Liver (tissue), 9 donors: Measurements from ENCODE around the gene KMT2A. TPM values are rescaled to one million over a fixed set of nuclear protein-coding genes. Genes with fewer than 3 reads are reported as not detected.

Source experiments
- DNase-seq: peaks from one replicate; pipeline ENCODE4 v3.0.0-alpha.2; 2017; ENCODE audit warnings: low spot score
- H3K27ac ChIP-seq, 2 donors: one replicate each; pipeline ENCODE4 v1.7.0; 2013; ENCODE audit warnings: inconsistent platforms in 2 of 2, low read length in 2 of 2, control low read depth in 1 of 2, low read depth in 1 of 2, mild to moderate bottlenecking in 1 of 2
- H3K27me3 ChIP-seq, 4 donors: one replicate each; pipeline versions ENCODE4 v1.6.1 to v1.7.0; 2013; ENCODE audit warnings: low read length in 3 of 4, inconsistent platforms in 1 of 4, mild to moderate bottlenecking in 1 of 4, moderate library complexity in 1 of 4; ENCODE audit not compliant: control insufficient read depth in 4 of 4, insufficient read depth in 4 of 4
- H3K36me3 ChIP-seq, 4 donors: one replicate each; pipeline versions ENCODE4 v1.6.1 to v1.7.0; 2013; ENCODE audit warnings: low read length in 3 of 4, mild to moderate bottlenecking in 3 of 4, low read depth in 1 of 4, moderate library complexity in 1 of 4; ENCODE audit not compliant: control insufficient read depth in 4 of 4, insufficient read depth in 3 of 4
- H3K4me1 ChIP-seq, 4 donors: one replicate each; pipeline versions ENCODE4 v1.6.1 to v1.7.0; 2013; ENCODE audit warnings: low read length in 3 of 4, mild to moderate bottlenecking in 3 of 4, moderate library complexity in 1 of 4; ENCODE audit not compliant: control insufficient read depth in 4 of 4, insufficient read depth in 4 of 4
- H3K4me3 ChIP-seq, 3 donors: one replicate each; pipeline versions ENCODE4 v1.6.1 to v1.7.0; 2013; ENCODE audit warnings: low read length in 3 of 3, control low read depth in 1 of 3, low read depth in 1 of 3, mild to moderate bottlenecking in 1 of 3
- H3K9ac ChIP-seq, 2 donors: one replicate each; pipeline ENCODE4 v1.7.0; 2013; ENCODE audit warnings: low read length in 2 of 2, mild to moderate bottlenecking in 2 of 2, moderate library complexity in 2 of 2, control low read depth in 1 of 2, low read depth in 1 of 2
- H3K9me3 ChIP-seq, 4 donors: one replicate each; pipeline versions ENCODE4 v1.6.1 to v1.7.0; 2013; ENCODE audit warnings: low read length in 3 of 4; ENCODE audit not compliant: control insufficient read depth in 4 of 4
- CTCF ChIP-seq: fragments of 150-350 bp; IDR thresholded peaks from 2 replicates; pipeline ENCODE4 v1.5.1; 2017; ENCODE audit warnings: improper control_type of control experiment, low read depth, low read length; ENCODE audit not compliant: missing input control
- EGR1 ChIP-seq, 2 donors: IDR thresholded peaks; 2 replicates each; pipeline ENCODE4 v1.6.1; 2016 to 2018; ENCODE audit warnings: antibody characterized with exemption in 2 of 2, low read depth in 2 of 2
- FOXA2 ChIP-seq: IDR thresholded peaks from 2 replicates; pipeline ENCODE4 v1.6.1; 2016; ENCODE audit warnings: antibody characterized with exemption
- GABPA ChIP-seq, 2 donors: IDR thresholded peaks in 1 of 2; conservative IDR thresholded peaks in 1 of 2; 2 replicates each; pipeline ENCODE4 v1.6.1; 2016; ENCODE audit warnings: antibody characterized with exemption in 2 of 2, mild to moderate bottlenecking in 1 of 2, moderate library complexity in 1 of 2
- HNF4A ChIP-seq, 2 donors: conservative IDR thresholded peaks; 2 replicates each; pipeline ENCODE4 v1.6.1; 2016; ENCODE audit warnings: antibody characterized with exemption in 2 of 2, mild to moderate bottlenecking in 2 of 2
- HNF4G ChIP-seq: IDR thresholded peaks from 2 replicates; pipeline ENCODE4 v1.6.1; 2016; ENCODE audit warnings: antibody characterized with exemption
- JUND ChIP-seq, 2 donors: IDR thresholded peaks; 2 replicates each; pipeline ENCODE4 v1.6.1; 2016; ENCODE audit warnings: antibody characterized with exemption in 2 of 2
- MAX ChIP-seq: IDR thresholded peaks from 2 replicates; pipeline ENCODE4 v1.6.1; 2016; ENCODE audit warnings: antibody characterized with exemption
- NR2F2 ChIP-seq: IDR thresholded peaks from 2 replicates; pipeline ENCODE4 v1.6.1; 2016; ENCODE audit warnings: antibody characterized with exemption
- RAD21 ChIP-seq, 2 donors: IDR thresholded peaks; 2 replicates each; pipeline ENCODE4 v1.6.1; 2016; ENCODE audit warnings: antibody characterized with exemption in 2 of 2, mild to moderate bottlenecking in 2 of 2
- REST ChIP-seq: IDR thresholded peaks from 2 replicates; pipeline ENCODE4 v1.6.1; 2016; ENCODE audit warnings: antibody characterized with exemption, mild to moderate bottlenecking
- RXRA ChIP-seq, 2 donors: IDR thresholded peaks; 2 replicates each; pipeline ENCODE4 v1.6.1; 2017 to 2018; ENCODE audit warnings: antibody characterized with exemption in 2 of 2, mild to moderate bottlenecking in 1 of 2
- SP1 ChIP-seq: IDR thresholded peaks from 2 replicates; pipeline ENCODE4 v1.6.1; 2018; ENCODE audit warnings: antibody characterized with exemption, mild to moderate bottlenecking
- YY1 ChIP-seq: IDR thresholded peaks from 2 replicates; pipeline ENCODE4 v1.6.1; 2016; ENCODE audit warnings: antibody characterized with exemption, mild to moderate bottlenecking
- ZBTB33 ChIP-seq: IDR thresholded peaks from 2 replicates; pipeline ENCODE4 v1.6.1; 2016; ENCODE audit warnings: antibody characterized with exemption
- WGBS: extraction: QIAGEN DNeasy Blood & Tissue Kit; methylation state at CpG from one replicate; pipeline ENCODE4 v1.1.7; 2013; 5-methylcytosine and 5-hydroxymethylcytosine counted together
- polyA plus RNA-seq, 2 donors: library from polyadenylated mRNA; stranded (reverse) in 1 of 2; unstranded in 1 of 2; fragments of 200-250 nt in 1 of 2; fragments of >200 nt in 1 of 2; fragmentation: Nextera tagmentation in 1 of 2; extraction: Ambion mirVana in 1 of 2; gene quantifications; one replicate each; pipeline versions ENCODE4 v1.2.1 to v1.2.3, GENCODE V29; 2013 to 2015
- total RNA-seq, 2 donors: library from RNA; depleted of rRNA; stranded (reverse); fragments of >200 nt; gene quantifications; one replicate each; pipeline ENCODE4 v1.2.3, GENCODE V29; 2014
- donor health status: healthy.
- donor health status: healthy.
- donor health status: healthy.
- donor health status: healthy.
- donor health status: healthy.

KMT2A gene
- total and polyA plus RNA-seq, 4 donors, result 4.3 to 27.9 (median 12.9) TPM

- no peak overlapping the region for H3K27ac ChIP-seq
- no peaks in the 10 kb centered on the region for H3K27me3 ChIP-seq
- H3K4me3 ChIP-seq, result no peak overlapping the region
- H3K9ac ChIP-seq, result no peak overlapping the region
- H3K9me3 ChIP-seq, result no peaks in the 10 kb centered on the region
- H3K4me1 ChIP-seq, result peaks cover 0 to 8% (median 5%) of the 10 kb centered on the region in 4 donors
- 77% methylated on average over 7 of the region's 7 CpGs for WGBS
- peaks cover 9 to 60% (median 57%) of the 10 kb centered on the region in 4 donors for H3K36me3 ChIP-seq
- TF ChIP-seq EGR1 (IDR thresholded peaks at IDR 0.05; ENCODE audit: low read depth in 2 of 2) (no peak), GABPA (IDR thresholded peaks at IDR 0.05 in 1 of 2, conservative IDR thresholded peaks at IDR 0.05 in 1 of 2) (no peak), CTCF (no peak), JUND (IDR thresholded peaks at IDR 0.05) (no peak), RAD21 (IDR thresholded peaks at IDR 0.05) (no peak), HNF4A (conservative IDR thresholded peaks at IDR 0.05) (no peak), FOXA2 (no peak), REST (no peak), MAX (no peak), RXRA (IDR thresholded peaks at IDR 0.05) (no peak)
- DNase-seq, result no peak
These were observed 77.8 kb downstream of the KMT2A start for GRCh38 chr11:118514103-118514502.

- WGBS, result 38% methylated on average over 6 of the region's 6 CpGs
- no peaks in the 10 kb centered on the region for H3K27me3 ChIP-seq
- H3K4me3 ChIP-seq, result peak overlapping the region in 2 of 3 donors; percentile 37 to 62
- H3K9me3 ChIP-seq, result no peaks in the 10 kb centered on the region
- H3K9ac ChIP-seq, result no peak overlapping the region
- DNase-seq, result no peak
- H3K4me1 ChIP-seq, result peaks cover 8 to 59% (median 50%) of the 10 kb centered on the region in 4 donors
- peak overlapping the region; percentile 68 to 77 for H3K27ac ChIP-seq
- TF ChIP-seq GABPA (IDR thresholded peaks at IDR 0.05 in 1 of 2, conservative IDR thresholded peaks at IDR 0.05 in 1 of 2) (peak in 1 of 2 donors; percentile 49), ZBTB33 (no peak), NR2F2 (no peak), JUND (IDR thresholded peaks at IDR 0.05) (peak; percentile 50 to 54), RXRA (IDR thresholded peaks at IDR 0.05) (peak; percentile 97 to 99), EGR1 (IDR thresholded peaks at IDR 0.05; ENCODE audit: low read depth in 2 of 2) (peak in 1 of 2 donors; percentile 47), HNF4G (peak; percentile 89), REST (no peak), YY1 (peak; percentile 56), MAX (peak; percentile 41), HNF4A (conservative IDR thresholded peaks at IDR 0.05) (peak; percentile 91 to 96), RAD21 (IDR thresholded peaks at IDR 0.05) (peak in 1 of 2 donors; percentile 34), SP1 (peak; percentile 94)
- peaks cover 9 to 35% (median 28%) of the 10 kb centered on the region in 4 donors for H3K36me3 ChIP-seq
These were observed 83.3 kb downstream of the KMT2A start for GRCh38 chr11:118519549-118519948.
